AG04450 (cell line): ENCODE data around the gene AHRR. TPM values are rescaled to one million over a fixed set of nuclear protein-coding genes. Genes with fewer than 3 reads are reported as not detected.

Experiments
- CTCF ChIA-PET: fragments of 300-600, 350-600 bp; formaldehyde crosslinking; extraction: SDS; loops from one replicate; lab custom pipeline; 2022; ENCODE audit warnings: antibody characterized with exemption, inconsistent platforms; lab: Charles Lee
- POLR2A ChIA-PET: fragments of 350-600 bp; formaldehyde crosslinking; extraction: SDS; loops from one replicate; lab custom pipeline; 2021; ENCODE audit warnings: antibody characterized with exemption, inconsistent platforms; lab: Yijun Ruan, JAX
- DNase-seq: peaks from one replicate; pipeline ENCODE4 v3.0.0-alpha.2; 2011; ENCODE audit warnings: low read depth, low spot score
- H3K27ac ChIP-seq: one replicate; pipeline ENCODE4 v1.5.1; 2012; ENCODE audit warnings: low read depth, low read length, control low read depth
- H3K27me3 ChIP-seq: one replicate; pipeline ENCODE4 v1.6.0; 2012; ENCODE audit warnings: low read length; ENCODE audit not compliant: control insufficient read depth, insufficient read depth
- H3K4me3 ChIP-seq: 2 replicates; pipeline ENCODE4 v1.5.1; 2011; ENCODE audit warnings: mild to moderate bottlenecking, low read depth, low read length, control low read depth
- H3K9me3 ChIP-seq: 2 replicates; pipeline ENCODE4 v1.5.1; 2012; ENCODE audit warnings: low read length; ENCODE audit not compliant: control insufficient read depth, insufficient read depth
- CTCF ChIP-seq: IDR thresholded peaks from 2 replicates; pipeline ENCODE4 v1.5.1; 2011; ENCODE audit warnings: low read depth, low read length, control low read depth, inconsistent platforms
- polyA plus RNA-seq: library from polyadenylated mRNA; depleted of rRNA; stranded (reverse); fragments of >200 nt; gene quantifications from 2 replicates; pipeline ENCODE4 v1.2.3, GENCODE V29; 2011

AHRR gene
- polyA plus RNA-seq, 1 experiment, result 22.3 TPM

- POLR2A ChIA-PET, result no interaction called here
- Histone ChIP-seq H3K27me3 (no peaks in the 10 kb centered on the region), H3K4me3 (no peak overlapping the region), H3K27ac (no peak overlapping the region), H3K9me3 (peaks cover 8% of the 10 kb centered on the region; the same call in 1 of the 2 replicates)
- CTCF ChIA-PET, result interaction anchor here (1.0 to 3.6 kb wide), 2 partner anchors 118 to 127 kb away, joined by 5 to 31 read pairs; no protein-coding TSS in a partner anchor
- no peak for TF ChIP-seq CTCF
- no peak for DNase-seq
Observed at GRCh38 chr5:318931-319601, 2.4 kb upstream of the AHRR start.

- POLR2A ChIA-PET, result interaction anchor here (1.0 to 1.4 kb wide), 6 partner anchors 12 to 1196 kb away, joined by 3 to 10 read pairs (median 4); no protein-coding TSS in a partner anchor
- Histone ChIP-seq H3K4me3 (peak overlapping the region; percentile 74), H3K9me3 (peaks cover 8% of the 10 kb centered on the region; the same call in 1 of the 2 replicates), H3K27ac (no peak overlapping the region), H3K27me3 (no peaks in the 10 kb centered on the region)
- no peak for TF ChIP-seq CTCF
- no peak for DNase-seq
- CTCF ChIA-PET, result interaction anchor here (0.6 to 1.9 kb wide), 10 partner anchors 17 to 130 kb away, joined by 3 to 8 read pairs (median 3); no protein-coding TSS in a partner anchor
Observed at GRCh38 chr5:320524-321229, 837 bp upstream of the AHRR start.

- Histone ChIP-seq H3K4me3 (peak overlapping the region; percentile 75), H3K9me3 (peaks cover 12% of the 10 kb centered on the region), H3K27me3 (no peaks in the 10 kb centered on the region), H3K27ac (no peak overlapping the region)
- no peak for DNase-seq
- TF ChIP-seq CTCF, result no peak
- ChIA-PET CTCF (interaction anchor here (1.4 to 1.5 kb wide), 2 partner anchors 27 to 122 kb away, joined by 3 to 4 read pairs; no protein-coding TSS in a partner anchor), POLR2A (interaction anchor here (0.6 to 1.4 kb wide), 7 partner anchors 13 to 181 kb away, joined by 3 to 10 read pairs (median 4); no protein-coding TSS in a partner anchor)
Observed at GRCh38 chr5:321726-322251, 275 bp downstream of the AHRR start.

GRCh38 chr5:322281-322941, 897 bp downstream of the AHRR start:
- no peak for TF ChIP-seq CTCF
- no peaks in the 10 kb centered on the region for H3K27me3 ChIP-seq
- no peak for DNase-seq
- H3K4me3 ChIP-seq, result peak overlapping the region; percentile 75
- POLR2A ChIA-PET, result no interaction called here
- CTCF ChIA-PET, result interaction anchor here (1.2 kb wide), 1 partner anchor 63 kb away, joined by 3 read pairs; no protein-coding TSS in a partner anchor
- no peak overlapping the region for H3K27ac ChIP-seq
- peaks cover 12% of the 10 kb centered on the region for H3K9me3 ChIP-seq
